ENCODE data around the gene BRD8.

DNA sequence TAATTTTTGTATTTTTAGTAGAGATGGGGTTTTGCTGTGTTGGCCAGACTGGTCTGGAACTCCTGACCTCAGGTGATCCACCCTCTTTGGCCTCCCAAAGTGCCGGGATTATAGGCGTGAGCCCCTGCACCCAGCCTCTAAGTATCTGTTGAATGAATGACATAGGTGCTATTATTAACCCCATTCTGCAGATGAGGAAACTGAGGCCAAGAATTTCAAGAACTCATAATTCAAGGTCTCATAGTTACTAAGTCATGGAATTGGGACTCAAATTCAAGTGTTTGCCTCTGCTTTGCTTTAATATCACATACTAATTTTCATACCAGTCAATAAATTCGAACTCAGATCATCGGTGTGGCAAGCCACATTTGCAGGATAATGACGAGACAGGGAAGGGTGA is 2.4 kb upstream of the BRD8 start:
- TF ChIP-seq, protein P1, sequence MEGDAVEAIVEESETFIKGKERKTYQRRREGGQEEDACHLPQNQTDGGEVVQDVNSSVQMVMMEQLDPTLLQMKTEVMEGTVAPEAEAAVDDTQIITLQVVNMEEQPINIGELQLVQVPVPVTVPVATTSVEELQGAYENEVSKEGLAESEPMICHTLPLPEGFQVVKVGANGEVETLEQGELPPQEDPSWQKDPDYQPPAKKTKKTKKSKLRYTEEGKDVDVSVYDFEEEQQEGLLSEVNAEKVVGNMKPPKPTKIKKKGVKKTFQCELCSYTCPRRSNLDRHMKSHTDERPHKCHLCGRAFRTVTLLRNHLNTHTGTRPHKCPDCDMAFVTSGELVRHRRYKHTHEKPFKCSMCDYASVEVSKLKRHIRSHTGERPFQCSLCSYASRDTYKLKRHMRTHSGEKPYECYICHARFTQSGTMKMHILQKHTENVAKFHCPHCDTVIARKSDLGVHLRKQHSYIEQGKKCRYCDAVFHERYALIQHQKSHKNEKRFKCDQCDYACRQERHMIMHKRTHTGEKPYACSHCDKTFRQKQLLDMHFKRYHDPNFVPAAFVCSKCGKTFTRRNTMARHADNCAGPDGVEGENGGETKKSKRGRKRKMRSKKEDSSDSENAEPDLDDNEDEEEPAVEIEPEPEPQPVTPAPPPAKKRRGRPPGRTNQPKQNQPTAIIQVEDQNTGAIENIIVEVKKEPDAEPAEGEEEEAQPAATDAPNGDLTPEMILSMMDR (IDR thresholded peaks at IDR 0.05), result no peak
- TF ChIP-seq EP300 (IDR thresholded peaks at IDR 0.05) (no peak), POLR2A (IDR thresholded peaks at IDR 0.05) (no peak)

Data from tibial nerve (tissue), 4 donors.